Vagina (tissue), 2 donors: ENCODE results near the gene CPD.

Experiments
- CTCF ChIP-seq, 3 experiments: fragments of 450-650 bp in 2 of 3; fragments of 200-600 bp in 1 of 3; sonication (generic) in 1 of 3; IDR thresholded peaks; one replicate each; pipeline ENCODE4 v1.5.1; 2017 to 2019; ENCODE audit warnings: antibody characterized with exemption in 3 of 3, mild to moderate bottlenecking in 2 of 3, moderate library complexity in 2 of 3
- POLR2A ChIP-seq, 2 donors: fragments of 450-650 bp; IDR thresholded peaks; one replicate each; pipeline ENCODE4 v1.6.1; 2017; ENCODE audit warnings: antibody characterized with exemption in 2 of 2, mild to moderate bottlenecking in 2 of 2, moderate library complexity in 2 of 2

GRCh38 chr17:30379903-30380381 is 1.2 kb downstream of the CPD start:
- TF ChIP-seq POLR2A (IDR thresholded peaks at IDR 0.05), result no peak
- TF ChIP-seq CTCF (IDR thresholded peaks at IDR 0.05), result no peak
